ENCODE measurements around the gene ABCB8.

ABCB8 gene

DNA sequence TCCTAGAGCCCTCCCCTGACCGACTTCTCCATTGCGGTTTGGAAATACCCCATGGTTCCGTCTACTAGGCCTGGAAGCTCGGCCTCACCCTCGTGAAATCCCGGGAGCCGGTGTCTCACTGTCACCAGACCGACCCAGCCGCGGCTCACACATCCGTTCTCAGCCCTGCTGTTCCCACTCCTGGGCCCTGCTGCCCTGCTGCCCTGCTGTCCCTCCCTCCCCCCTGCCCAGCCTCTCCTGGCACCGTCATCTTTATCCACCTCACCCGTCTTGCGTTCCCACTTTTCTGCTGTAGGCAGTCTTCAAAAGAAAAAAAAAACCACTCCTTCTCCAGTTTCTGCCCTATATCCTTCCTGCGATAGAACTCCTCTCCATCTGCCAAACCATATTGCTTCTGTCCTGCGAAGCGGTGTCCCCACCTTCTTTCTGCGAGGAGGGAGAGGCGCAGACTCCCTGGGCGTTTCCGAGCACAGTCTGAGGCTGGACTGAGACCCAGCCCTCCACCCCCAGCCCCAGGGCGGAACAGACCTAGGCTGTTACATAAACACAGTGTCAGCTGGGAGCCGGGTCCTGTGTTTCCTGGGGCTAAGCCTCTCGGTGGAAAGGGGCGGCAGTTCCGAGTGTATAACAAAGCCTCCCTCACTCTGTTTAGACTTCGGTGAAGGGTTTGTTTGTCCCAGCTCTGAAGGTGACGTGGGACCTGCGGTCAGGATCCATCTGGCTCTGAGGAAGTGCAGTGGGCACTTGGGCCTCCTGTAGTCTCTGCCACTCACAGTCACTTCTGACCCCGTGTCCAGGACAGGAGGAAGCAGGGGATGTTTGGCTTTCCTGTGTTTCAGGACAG is 60.8 kb downstream of the ABCB8 start:
- DNase-seq: no peak

DNA sequence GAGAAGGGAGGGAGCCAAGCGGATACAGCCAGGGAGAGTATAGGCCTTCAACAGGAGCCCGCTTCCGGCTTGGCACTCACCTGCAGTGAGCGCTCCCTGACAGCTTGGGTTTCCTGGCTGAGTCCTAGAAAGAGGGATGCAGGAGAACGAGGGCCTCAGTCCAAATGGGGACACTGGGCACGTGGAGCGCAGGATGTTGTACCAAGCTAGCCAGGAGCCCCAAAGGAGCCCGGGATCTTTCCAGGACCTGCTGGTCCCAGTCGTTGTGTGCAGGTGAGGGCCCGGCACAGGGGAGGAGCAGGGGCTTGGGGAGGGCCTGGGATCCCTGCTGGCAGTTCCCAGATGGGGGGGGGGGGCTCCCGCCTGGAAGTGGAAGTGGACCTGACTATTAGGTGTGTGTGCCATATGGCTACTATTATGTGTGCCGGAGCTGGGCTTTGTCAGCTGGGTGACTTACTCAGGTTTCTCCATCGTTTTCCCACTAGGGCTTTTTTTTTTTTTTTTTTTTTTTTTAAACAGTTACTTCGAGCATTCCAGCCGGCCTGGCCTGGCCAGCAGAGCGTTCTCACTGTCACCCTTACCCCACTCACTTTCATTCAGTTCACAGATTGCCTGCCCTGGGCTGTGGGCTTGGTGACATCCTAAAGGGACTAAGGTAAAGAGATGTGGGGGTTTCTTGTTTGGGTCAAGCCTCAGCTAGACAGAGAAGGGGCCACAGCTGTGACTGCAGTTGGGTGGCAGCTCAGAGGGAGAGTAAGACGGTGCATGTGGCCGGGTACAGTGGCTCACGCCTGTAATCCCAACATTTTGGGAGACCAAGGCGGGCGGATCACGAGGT is 61.9 kb downstream of the ABCB8 start:
- DNase-seq: no peak

DNA sequence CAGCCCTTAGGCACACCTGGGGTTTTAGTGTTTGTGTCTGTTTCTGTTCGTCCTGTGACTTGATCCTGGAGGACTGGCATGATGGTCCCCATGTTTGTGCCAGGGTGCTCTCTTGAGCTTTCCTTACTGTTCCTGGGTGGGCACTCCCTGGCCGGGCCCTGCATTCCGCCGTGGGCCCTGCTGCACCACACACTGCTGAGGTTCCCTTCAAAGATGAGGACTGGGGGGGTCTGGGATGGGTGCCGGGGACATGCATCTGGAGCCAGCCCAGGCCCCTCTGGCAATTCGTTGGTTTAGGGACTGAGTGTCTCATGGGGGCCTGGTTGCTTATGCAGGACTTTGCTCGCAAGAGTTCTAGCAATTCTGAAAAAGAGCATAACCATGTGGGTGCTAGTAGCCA is 62.8 kb downstream of the ABCB8 start:
- no peak for DNase-seq

DNA sequence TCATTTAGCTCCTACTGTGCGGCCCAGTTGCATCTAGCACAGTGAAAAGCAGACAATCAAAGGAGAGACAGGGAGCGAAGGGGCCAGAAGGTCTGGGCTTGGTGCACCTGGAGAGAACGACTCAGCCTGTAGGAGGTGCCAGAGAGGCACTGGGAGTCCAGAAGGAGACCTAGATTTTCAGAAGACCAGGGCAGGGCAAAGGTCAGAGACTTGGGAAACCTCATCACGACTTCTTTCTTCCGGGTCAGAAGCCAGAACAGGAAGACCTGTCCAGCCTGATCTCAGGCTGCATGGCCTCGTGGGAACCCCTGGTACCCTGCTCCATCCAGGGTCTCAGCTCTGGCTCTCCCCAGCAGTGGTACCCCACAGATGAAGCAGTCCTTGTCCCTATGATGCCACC is 63.2 kb downstream of the ABCB8 start:
- no peak for DNase-seq

DNA sequence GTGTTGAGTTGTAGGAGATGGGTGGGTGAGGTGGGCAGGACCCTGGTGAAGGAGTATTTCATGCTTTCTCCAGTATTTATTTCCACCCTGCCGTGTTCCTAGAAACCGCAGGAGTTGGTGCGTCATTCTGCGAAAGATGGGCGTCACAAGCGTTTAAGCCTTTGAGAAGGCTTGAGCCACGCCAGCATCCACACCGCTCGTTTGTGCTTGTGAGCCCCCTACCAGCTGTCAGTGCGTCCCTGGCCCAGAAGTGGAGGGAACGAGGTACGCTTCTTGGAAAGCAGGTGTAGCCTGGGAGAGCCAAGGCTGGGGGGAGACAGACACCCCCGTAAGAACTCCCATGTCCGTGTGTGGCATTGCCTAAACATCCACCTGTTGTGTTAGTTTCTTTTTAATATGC is 63.7 kb downstream of the ABCB8 start:
- no peak for DNase-seq

DNA sequence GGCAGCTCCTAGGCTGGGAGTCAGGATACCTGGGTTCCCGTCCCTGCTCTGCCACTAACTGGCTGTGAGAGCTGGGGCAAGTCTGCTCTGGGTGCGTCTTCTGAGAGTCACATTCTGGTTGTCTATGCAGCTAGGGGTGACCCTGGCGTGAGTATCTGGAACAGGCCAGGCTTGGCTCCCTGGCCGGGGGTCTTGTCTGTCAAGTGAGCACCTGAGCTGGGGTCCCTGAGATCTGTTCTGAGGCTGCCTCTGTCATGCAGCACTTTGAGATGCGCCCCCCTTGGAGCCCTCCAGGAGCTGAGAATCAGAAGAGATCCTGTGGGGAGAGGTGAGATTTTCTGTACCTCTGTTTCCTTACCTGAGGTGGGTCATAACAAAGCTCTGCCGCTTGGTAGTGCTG is 65.5 kb downstream of the ABCB8 start:
- DNase-seq: no peak

DNA sequence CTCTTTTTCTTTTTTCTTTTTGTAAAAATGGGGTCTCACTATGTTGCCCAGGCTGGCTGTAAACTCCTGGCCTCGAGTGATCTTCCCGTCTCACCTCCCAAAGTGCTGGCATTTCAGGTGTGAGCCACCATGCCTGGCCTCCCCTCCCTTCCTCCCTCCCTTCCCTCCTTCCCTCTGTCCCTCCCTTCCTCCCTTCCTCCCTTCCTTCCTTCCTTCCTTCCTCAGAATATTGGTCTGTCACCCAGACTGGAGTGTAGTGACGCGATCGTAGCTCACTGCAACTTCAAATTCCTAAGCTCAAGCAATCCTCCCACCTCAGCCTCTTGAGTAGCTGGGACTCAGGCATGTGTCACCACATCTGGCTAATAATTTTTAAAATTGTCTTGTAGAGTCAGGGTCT is 66.4 kb downstream of the ABCB8 start:
- DNase-seq: no peak

DNA sequence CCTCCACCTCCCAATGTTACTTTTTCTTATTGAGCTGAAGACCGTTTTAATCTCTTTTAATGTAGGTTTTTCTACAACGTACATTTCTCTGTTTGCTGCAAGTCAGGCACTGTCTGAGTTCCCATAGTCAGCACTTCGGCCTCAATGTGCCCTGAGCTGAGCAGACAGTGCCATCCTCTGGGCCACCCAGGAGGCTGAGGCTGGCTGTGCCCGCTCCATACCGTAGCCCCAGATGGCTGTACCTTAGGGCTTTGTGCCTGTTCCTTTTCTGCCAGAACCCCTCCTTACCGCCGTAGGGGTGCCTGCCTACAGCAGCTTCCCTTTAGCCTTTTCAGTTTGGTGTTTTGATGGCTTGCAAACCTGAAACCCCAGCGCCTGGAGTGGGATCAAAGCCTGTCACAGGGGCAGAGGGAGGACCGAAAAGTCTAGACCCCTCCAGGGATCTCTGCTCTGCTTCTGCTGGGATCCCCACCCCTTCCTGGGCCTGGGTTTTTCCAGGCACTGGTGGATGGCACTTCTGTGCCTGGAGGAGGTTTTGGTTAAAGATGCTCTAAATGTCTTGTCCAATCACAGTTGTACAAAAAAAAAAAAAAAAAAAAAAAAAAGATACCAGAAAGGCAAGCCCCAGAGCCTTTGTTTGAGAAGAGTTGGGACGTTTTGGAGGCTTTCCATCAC is 67.0 kb downstream of the ABCB8 start:
- DNase-seq: no peak

DNA sequence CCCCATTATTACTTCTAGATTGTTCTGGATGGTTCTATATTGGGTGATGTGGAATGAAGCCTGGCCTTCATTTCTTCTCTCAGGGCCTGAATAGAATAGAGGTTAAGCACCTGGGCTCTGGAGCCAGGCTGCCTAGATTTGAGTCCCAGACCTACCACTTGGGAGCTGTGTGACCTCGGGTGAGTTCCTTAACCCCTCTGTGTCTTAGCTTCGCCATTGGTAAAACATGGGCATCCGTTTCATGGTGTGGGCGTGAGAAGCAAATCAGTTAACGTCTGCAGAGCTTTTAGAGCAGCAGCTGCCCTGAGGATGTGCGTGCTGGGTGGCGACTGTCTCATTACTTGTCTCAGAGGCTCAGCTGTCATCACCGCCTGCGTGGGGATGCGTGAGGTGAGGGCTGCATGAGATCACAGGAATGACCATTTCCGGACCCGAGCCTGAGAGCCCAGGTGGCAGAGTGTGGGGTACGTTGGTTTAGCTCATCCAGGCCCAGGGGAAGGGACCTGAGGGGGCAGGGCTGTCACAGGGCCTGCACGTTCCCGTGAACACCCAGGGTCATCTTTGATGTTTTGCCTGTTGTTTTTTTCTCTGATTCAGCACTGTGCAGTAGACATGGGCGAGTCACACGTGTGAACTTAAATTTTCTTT is 67.7 kb downstream of the ABCB8 start:
- DNase-seq: no peak

Measured in NCI-H187 (cell line).